Measurements from ENCODE around the gene ECPAS. TPM values are rescaled to one million over a fixed set of nuclear protein-coding genes. Genes with fewer than 3 reads are reported as not detected.

The ECPAS gene
- total and polyA plus RNA-seq, 4 donors: 11.0 to 94.3 (median 51.7) TPM

Other genes starting within 250 kb of the ECPAS start
- gene OR2K2, start 154.2 kb downstream of the ECPAS start, total RNA-seq: not detected
- gene OR2K2, start 154.2 kb downstream of the ECPAS start, polyA plus RNA-seq: not detected
- gene ZNF483, start 40.8 kb upstream of the ECPAS start, total RNA-seq: 10 to 100 TPM; 14.6 to 21.8 TPM
- gene ZNF483, start 40.8 kb upstream of the ECPAS start, polyA plus RNA-seq: 1 to 10 TPM in 1 of 2 donors, not detected in 1; 1.2 TPM
- gene PTGR1, start 115.3 kb upstream of the ECPAS start, total RNA-seq: 10 to 100 TPM; 18.2 to 43.1 TPM
- gene PTGR1, start 115.3 kb upstream of the ECPAS start, polyA plus RNA-seq: 100 to 1,000 TPM in 1 of 2 donors, 10 to 100 TPM in 1; 35.9 to 138 TPM
- gene DNAJC25, start 147.0 kb upstream of the ECPAS start, total RNA-seq: 1 to 10 TPM; 5.6 to 6.0 TPM
- gene DNAJC25, start 147.0 kb upstream of the ECPAS start, polyA plus RNA-seq: 1 to 10 TPM; 5.0 to 5.1 TPM
- gene GNG10, start 177.2 kb upstream of the ECPAS start, total RNA-seq: 10 to 100 TPM; 40.2 to 47.0 TPM
- 100 to 1,000 TPM in 1 of 2 donors, 10 to 100 TPM in 1; 42.8 to 139 TPM for gene GNG10, start 177.2 kb upstream of the ECPAS start, polyA plus RNA-seq

All from aorta (tissue), 4 donors.